OCI-LY1 (cell line): ENCODE measurements around the gene GAS2L3.

Experiments
- EZH2 ChIP-seq: fragments of 200-600 bp; sonication (generic), shearing (Covaris generic); IDR thresholded peaks from 2 replicates; pipeline ENCODE4 v1.8.0; 2017; ENCODE audit warnings: borderline replicate concordance, mixed run types, mild to moderate bottlenecking, antibody characterized with exemption, low read length, moderate library complexity, mixed read lengths
- TF ChIP-seq, protein P1 (sequence below): fragments of 200-600 bp; sonication (generic), shearing (Covaris generic); IDR thresholded peaks from 2 replicates; pipeline ENCODE4 v1.5.1; 2017; ENCODE audit warnings: mild to moderate bottlenecking, antibody characterized with exemption, low read length, moderate library complexity, mixed read lengths

DNA sequence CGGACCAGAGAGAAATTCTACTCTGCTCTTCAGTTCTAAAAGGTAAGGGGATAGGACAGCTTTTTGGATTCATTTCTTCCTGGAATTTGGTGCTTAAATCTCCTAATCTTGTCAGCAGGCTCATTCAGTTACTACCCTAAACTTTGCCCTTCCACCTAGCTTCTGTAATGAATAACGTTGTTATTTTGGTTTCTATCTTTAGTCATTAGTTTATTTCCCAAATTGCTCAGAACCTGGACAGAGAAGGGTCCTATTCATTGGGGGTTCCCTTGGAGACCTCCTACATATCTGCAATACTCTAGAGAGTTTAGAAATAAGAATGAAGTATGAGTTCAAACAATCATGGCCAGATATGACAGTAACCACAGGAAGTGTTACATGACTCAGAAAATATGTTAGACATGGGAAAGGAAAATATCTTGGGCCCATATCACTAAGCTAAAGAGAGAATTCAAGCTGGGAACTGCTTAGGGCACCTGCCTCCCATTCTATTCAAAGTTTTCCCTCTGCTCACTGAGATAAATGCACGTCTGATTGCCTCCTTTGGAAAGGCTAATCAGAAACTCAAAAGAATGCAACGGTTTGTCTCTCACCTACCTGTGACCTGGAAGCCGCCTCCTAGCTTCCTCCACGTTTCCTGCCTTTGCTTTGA, 87.9 kb downstream of the GAS2L3 start:
- TF ChIP-seq, protein P1, sequence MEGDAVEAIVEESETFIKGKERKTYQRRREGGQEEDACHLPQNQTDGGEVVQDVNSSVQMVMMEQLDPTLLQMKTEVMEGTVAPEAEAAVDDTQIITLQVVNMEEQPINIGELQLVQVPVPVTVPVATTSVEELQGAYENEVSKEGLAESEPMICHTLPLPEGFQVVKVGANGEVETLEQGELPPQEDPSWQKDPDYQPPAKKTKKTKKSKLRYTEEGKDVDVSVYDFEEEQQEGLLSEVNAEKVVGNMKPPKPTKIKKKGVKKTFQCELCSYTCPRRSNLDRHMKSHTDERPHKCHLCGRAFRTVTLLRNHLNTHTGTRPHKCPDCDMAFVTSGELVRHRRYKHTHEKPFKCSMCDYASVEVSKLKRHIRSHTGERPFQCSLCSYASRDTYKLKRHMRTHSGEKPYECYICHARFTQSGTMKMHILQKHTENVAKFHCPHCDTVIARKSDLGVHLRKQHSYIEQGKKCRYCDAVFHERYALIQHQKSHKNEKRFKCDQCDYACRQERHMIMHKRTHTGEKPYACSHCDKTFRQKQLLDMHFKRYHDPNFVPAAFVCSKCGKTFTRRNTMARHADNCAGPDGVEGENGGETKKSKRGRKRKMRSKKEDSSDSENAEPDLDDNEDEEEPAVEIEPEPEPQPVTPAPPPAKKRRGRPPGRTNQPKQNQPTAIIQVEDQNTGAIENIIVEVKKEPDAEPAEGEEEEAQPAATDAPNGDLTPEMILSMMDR: no peak
- TF ChIP-seq EZH2: no peak
